ENCODE results near the gene GABRG3.

DNA sequence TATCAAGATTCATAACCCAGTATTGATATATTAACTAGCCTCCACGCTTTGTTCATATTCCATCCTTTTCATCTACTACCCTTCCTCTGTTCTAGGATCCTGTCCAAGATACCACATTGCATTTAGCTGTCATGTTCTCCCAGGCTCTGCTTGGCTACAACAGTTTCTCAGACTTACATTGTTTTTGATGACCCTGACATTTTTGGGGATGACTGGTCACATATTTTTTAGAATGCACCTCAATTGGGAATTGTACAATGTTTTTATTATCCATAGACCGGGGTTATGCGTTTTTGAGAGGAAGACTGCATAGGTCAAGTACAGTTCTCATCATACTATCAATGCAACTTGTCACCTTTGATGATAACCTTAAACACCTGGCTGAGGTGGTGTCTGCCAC is 421.2 kb downstream of the GABRG3 start:
- TF ChIP-seq CTCF (IDR thresholded peaks at IDR 0.05; ENCODE audit: insufficient read depth, low read depth, low read length) (no peak), EZH2 (IDR thresholded peaks at IDR 0.05; ENCODE audit: insufficient read depth, low read length) (no peak)

Data from astrocyte (in vitro differentiated cells and primary cell).